ENCODE measurements around the gene LIN9.
"Not testable (repeated sequence)": the region's sequence is repeated elsewhere in the genome, so short reads cannot be mapped to it uniquely, and the experiment has no call there.

LIN9 gene

GRCh38 chr1:226211181-226211821 is 97.7 kb downstream of the LIN9 start:
- DNase-seq (ENCODE audit: low spot score), result no peak

DNA sequence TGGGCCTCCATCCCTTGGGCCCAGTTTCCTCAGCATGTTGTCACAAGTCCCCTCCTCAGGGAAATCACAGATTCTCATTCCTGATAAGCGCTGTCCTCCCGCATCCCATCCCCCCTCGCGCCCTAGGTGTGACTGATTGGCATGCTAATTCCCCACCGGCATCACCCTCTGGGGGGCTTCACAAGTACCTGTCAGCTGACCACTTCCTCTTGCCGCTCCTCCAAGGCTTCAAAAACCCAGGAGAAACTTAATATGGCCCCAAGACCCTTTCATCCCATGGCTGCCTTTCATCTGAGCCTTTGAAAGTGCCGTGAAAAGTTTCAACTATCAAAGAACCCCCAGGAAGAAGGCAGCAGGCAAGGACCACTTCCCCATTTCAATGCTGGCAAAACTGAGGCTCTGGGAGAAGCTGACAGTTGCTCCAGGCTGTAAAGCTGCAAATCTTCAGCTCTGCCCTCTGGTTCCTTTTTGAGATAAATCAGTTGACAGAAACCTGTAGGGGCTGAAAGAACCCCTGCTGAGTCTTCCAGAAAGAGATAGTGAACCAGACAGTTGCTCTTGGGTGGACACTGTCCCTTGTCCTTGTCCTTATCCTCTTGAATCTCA is 98.3 kb downstream of the LIN9 start:
- no peak for DNase-seq (ENCODE audit: low spot score)

DNA sequence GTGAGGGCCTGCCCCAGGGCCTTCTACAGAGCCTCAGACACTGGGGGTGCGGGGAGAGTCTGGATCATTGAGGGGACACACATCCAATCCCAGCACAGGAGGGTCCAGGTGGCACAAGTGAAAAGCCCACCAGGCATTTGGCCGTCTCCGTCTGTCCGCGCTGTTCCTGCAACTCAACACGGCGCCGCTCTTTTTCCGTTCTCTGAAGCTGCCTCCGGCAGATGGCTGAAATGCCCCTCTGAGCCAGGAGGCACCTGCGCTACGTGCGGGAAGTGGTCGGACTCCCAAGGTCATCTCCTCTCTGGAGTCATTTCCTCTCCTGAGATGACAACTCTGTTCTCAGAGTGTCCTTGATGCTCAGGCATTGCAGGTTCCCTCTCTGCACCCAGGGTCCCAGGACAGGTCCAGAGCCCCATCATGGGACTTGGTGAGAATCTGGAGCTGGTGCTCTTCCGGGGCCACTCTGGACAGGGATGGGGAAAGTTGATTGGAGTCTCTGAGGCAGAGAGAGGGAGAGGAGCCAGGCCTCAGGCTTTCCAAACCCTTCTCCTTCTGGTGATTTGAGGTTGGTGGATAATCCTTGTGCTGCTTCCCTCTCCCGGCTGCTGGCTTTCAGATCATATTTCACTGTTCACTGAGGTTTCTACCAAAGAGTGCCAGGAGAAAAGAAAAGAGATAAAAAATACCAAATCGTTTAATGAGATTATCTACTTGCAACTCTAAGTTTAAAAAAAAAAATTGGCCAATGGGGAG is 99.5 kb downstream of the LIN9 start:
- DNase-seq (ENCODE audit: low spot score), result no peak

GRCh38 chr1:226207048-226207447 is 101.9 kb downstream of the LIN9 start:
- no peak for DNase-seq (ENCODE audit: low spot score)

- DNase-seq (ENCODE audit: low spot score), result no peak
Measured at GRCh38 chr1:226204198-226204597, 104.8 kb downstream of the LIN9 start.

- no peak for DNase-seq (ENCODE audit: low spot score)
Measured at GRCh38 chr1:226203655-226204054, 105.3 kb downstream of the LIN9 start.

- no peak for DNase-seq (ENCODE audit: low spot score)
Measured at GRCh38 chr1:226203240-226203639, 105.7 kb downstream of the LIN9 start.

DNA sequence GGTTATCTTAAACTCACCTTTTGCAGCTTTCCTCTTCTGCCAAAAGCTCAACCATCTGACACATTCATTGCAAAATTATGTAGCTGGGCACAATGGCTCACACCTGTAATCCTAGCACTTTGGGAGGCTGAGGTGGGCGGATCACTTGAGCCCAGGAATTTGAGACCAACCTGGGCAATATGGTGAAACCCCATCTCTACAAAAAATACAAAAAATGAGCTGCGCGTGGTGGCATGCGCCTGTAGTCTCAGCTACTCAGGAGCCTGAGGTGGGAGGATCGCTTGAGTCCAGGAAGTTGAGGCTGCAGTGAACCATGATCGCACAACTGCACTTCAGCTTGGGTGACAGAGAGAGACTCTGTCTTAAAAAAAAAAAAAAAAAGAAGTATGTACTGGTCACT is 106.3 kb downstream of the LIN9 start:
- DNase-seq (ENCODE audit: low spot score), result not testable (repeated sequence)

- DNase-seq (ENCODE audit: low spot score), result no peak
Measured at GRCh38 chr1:226202246-226202645, 106.7 kb downstream of the LIN9 start.

- DNase-seq (ENCODE audit: low spot score), result no peak
Measured at GRCh38 chr1:226201029-226201593, 107.9 kb downstream of the LIN9 start.

GRCh38 chr1:226199971-226200370 is 109.0 kb downstream of the LIN9 start:
- no peak for DNase-seq (ENCODE audit: low spot score)

DNA sequence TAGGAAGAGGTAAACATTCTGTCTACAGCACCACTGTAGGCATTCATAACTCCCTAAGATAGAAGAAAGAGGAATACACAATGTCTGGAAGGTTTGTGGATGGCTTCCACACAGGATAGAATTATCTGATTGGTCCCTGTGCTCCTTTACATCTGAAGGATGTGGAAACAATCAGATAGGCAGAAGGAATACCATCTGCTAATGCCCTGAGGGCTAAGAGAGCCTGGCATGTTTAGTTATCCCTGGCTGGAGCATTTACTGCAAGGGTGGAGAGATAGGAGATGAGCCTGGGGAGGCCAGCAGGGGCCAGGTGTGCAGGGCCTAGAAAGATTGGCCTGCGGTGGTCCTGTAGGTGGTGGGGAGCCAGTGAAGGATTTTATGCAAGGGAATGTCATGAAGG is 113.8 kb downstream of the LIN9 start:
- DNase-seq (ENCODE audit: low spot score), result no peak

DNA sequence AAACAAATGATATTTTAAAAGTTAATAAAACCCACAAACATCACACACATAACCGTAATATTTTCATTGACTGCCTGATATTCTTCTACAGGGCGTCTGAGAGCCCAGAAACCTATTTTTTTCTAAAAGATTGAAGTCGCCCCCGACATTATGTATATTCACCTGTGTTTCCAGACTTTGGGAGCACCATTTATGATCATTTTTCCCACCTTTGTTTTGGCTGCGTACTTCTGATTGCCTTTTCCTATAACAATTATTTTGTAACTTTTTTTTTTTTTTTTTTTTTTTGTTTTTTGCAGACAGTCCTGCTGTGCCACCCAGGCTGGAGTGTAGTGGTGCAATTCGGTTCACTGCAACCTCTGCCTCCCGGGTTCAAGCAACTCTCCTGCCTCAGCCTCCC is 121.6 kb downstream of the LIN9 start:
- DNase-seq (ENCODE audit: low spot score), result no peak

- no peak for DNase-seq (ENCODE audit: low spot score)
Measured at GRCh38 chr1:226187019-226187322, 122.0 kb downstream of the LIN9 start.

DNA sequence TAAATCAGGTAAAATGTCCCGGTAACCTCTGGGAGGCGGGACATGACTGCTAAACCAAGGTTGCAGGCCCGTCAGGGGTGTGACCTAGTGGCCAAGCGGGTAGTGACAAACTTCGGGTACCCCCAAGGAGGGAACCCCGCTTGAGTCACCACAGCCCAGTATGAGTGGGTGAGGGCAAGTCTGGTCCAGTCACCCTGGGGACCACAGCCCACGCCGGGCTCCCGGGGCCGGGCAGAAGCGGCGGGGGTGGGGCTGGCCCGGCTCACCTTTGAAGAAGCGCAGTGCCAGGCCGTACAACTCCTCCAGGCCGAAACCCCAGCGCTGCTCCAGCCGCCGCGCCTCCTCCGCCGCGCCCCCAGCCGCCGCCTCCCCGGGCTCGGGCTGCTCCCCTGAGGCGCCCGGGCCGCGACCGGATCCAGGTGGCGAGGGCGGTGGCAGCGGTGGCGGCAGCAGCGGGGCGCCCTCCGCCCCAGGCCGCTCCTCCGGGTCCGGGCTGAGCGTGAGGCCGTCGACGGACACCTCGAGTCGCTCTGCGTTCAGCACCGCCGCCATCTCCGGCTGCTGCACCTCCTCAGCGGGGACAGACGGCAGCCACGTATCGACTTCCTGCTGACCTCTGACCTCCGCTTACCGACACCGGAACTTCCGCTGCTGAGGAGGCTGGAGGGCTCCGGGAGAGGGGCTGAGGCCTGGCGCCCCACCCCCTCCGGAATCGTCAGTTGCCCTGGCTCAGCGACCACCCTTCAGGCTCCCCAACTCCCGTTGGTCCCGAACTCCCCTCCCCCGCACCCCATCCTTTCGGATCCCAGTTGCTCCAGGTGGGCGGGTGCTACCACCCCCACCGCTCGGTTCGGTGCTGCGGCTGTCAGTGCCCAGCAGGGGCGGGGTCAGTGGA is 122.6 kb downstream of the LIN9 start, which contains the start of gene ACBD3:
Gene ACBD3 (minus strand): TSS at position 618 of the 895 bp plus-strand sequence. CDS start 66 bp downstream, at position 552.
- peak; percentile 92 for DNase-seq (ENCODE audit: low spot score)

GRCh38 chr1:226185141-226186036 is 123.6 kb downstream of the LIN9 start:
- DNase-seq (ENCODE audit: low spot score), result peak; percentile 31

DNA sequence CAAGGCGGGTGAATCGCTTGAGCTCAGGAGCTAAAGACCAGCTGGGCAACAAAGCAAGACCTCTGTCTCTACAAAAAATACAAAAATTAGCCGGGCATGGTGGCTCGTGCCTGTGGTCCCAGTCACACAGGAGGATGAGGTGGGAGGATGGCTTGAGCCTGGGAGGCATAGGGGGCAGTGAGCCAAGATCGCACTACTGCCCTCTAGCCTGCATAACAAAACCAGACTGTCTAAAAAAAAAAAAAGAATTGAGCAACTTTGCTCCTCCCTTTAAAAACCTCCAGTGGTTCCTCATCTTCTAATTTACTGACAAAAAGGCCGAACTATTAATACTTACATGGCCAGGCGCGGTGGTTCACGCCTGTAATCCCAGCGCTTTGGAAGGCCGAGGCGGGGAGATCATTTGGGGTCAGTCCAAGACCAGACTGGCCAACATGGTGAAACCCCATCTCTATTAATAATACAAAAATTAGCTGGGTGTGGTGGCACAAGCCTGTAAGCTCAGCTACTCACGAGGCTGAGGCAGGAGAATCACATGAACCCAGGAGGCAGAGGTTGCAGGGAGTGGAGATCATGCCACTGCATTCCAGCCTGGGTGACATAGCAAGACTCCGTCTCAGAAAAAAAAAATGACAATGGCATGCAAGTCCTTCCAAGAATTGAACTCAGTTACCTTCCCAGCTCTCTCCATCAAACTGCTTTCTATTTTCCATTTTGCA is 126.8 kb downstream of the LIN9 start:
- DNase-seq (ENCODE audit: low spot score), result peak; percentile 38
